ENCODE results near the gene SF3B2.
"Not testable (repeated sequence)": the region's sequence is repeated elsewhere in the genome, so short reads cannot be mapped to it uniquely, and the experiment has no call there.

SF3B2 gene

DNA sequence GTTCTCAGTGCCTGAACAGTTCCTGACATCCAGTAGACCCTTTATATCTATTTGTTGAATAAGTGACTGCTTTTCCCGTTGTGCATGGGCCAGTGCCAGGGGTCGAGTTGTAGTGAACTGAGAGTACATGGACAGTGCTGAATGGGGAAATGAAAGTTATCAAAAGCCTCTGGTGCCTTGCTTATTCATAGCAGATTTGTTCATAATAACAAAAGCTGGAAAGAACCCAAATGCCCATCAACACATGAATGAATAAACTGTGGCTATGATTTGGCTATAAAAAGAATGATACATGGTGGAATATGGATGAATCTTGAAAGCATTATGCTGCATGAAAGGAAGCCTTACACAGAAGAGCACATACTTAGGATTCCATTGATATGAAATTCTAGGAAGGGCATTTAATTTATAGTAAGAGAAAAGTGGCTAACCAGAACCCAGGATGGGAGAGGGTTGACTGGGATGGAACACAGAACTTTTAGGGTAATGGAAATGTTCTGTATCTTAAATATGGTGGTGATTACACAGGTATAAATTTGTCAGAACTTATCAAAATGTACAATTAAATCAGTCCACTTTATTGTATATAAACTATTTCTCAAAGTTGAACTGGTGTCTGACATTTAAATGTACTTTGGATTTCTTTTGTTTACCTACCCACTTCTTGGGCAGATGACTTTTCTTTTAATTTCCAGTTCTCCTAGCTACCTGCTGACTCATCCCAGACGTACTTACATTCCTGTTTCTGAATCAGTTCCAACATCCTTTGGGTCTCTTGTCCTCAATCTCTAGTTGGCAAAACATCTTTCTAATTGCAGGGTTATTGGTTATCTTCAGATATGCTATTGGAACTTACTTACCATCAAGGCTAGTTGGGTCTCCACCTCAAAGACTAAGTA is 60.7 kb downstream of the SF3B2 start:
- DNase-seq (ENCODE audit: low read depth, low spot score): no peak
- Histone ChIP-seq H3K4me3 (ENCODE audit: insufficient read length, low read depth) (no peak overlapping the region), H3K36me3 (ENCODE audit: insufficient read depth, insufficient read length, low read length) (peaks cover 4% of the 10 kb centered on the region), H3K27me3 (ENCODE audit: insufficient read depth, insufficient read length) (no peaks in the 10 kb centered on the region), H3K9me3 (ENCODE audit: insufficient read depth, low read length) (no peaks in the 10 kb centered on the region), H3K9ac (ENCODE audit: insufficient read length, low read depth) (no peak overlapping the region), H3K4me1 (ENCODE audit: insufficient read depth, insufficient read length) (peaks cover 3% of the 10 kb centered on the region)
- TF ChIP-seq ZNF274 (IDR thresholded peaks at IDR 0.05; ENCODE audit: low read depth, low read length) (no peak), YY1 (IDR thresholded peaks at IDR 0.05; ENCODE audit: insufficient read depth, insufficient read length) (no peak), SUZ12 (IDR thresholded peaks at IDR 0.05; ENCODE audit: extremely low read depth, insufficient read depth, insufficient read length) (no peak)

DNA sequence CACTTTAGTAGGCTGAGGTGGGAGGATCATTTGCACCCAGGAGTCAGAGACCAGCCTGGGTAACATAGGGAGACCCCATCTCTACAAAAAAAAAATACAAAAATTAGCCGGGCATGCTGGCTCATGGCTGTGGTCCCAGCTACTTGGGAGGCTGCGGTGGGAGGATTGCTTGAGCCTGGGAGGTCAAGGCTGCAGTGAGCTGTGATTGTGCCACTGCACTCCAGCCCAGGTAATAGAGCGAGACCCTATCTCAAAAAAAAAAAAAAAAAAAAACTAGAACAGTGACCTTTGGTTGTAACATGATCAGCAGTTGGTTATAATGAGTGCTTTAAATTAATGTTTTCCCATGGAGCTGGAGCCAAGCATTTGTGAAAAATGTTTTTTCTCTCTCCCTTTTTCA is 62.8 kb downstream of the SF3B2 start:
- not testable (repeated sequence) for H3K9ac ChIP-seq (ENCODE audit: insufficient read length, low read depth); DNase-seq (ENCODE audit: low read depth, low spot score); H3K36me3 ChIP-seq (ENCODE audit: insufficient read depth, insufficient read length, low read length); H3K9me3 ChIP-seq (ENCODE audit: insufficient read depth, low read length); H3K4me3 ChIP-seq (ENCODE audit: insufficient read length, low read depth); H3K4me1 ChIP-seq (ENCODE audit: insufficient read depth, insufficient read length); H3K27me3 ChIP-seq (ENCODE audit: insufficient read depth, insufficient read length)

- Histone ChIP-seq H3K9ac (ENCODE audit: insufficient read length, low read depth) (no peak overlapping the region), H3K4me1 (ENCODE audit: insufficient read depth, insufficient read length) (peaks cover 9% of the 10 kb centered on the region), H3K4me3 (ENCODE audit: insufficient read length, low read depth) (no peak overlapping the region), H3K27me3 (ENCODE audit: insufficient read depth, insufficient read length) (no peaks in the 10 kb centered on the region), H3K36me3 (ENCODE audit: insufficient read depth, insufficient read length, low read length) (no peaks in the 10 kb centered on the region), H3K9me3 (ENCODE audit: insufficient read depth, low read length) (no peaks in the 10 kb centered on the region)
- DNase-seq (ENCODE audit: low read depth, low spot score): no peak
- no peak for TF ChIP-seq ZNF274 (IDR thresholded peaks at IDR 0.05; ENCODE audit: low read depth, low read length)
- TF ChIP-seq SUZ12 (IDR thresholded peaks at IDR 0.05; ENCODE audit: extremely low read depth, insufficient read depth, insufficient read length): no peak
- no peak for TF ChIP-seq YY1 (IDR thresholded peaks at IDR 0.05; ENCODE audit: insufficient read depth, insufficient read length)
These were observed 63.6 kb downstream of the SF3B2 start for GRCh38 chr11:66115638-66116301.

- Histone ChIP-seq H3K4me1 (ENCODE audit: insufficient read depth, insufficient read length) (peaks cover 9% of the 10 kb centered on the region), H3K9me3 (ENCODE audit: insufficient read depth, low read length) (no peaks in the 10 kb centered on the region), H3K4me3 (ENCODE audit: insufficient read length, low read depth) (no peak overlapping the region), H3K27me3 (ENCODE audit: insufficient read depth, insufficient read length) (no peaks in the 10 kb centered on the region), H3K9ac (ENCODE audit: insufficient read length, low read depth) (no peak overlapping the region), H3K36me3 (ENCODE audit: insufficient read depth, insufficient read length, low read length) (no peaks in the 10 kb centered on the region)
- no peak for DNase-seq (ENCODE audit: low read depth, low spot score)
- TF ChIP-seq SUZ12 (IDR thresholded peaks at IDR 0.05; ENCODE audit: extremely low read depth, insufficient read depth, insufficient read length): no peak
- TF ChIP-seq YY1 (IDR thresholded peaks at IDR 0.05; ENCODE audit: insufficient read depth, insufficient read length): no peak
- no peak for TF ChIP-seq ZNF274 (IDR thresholded peaks at IDR 0.05; ENCODE audit: low read depth, low read length)
These were observed 64.6 kb downstream of the SF3B2 start for GRCh38 chr11:66116576-66117361.

DNA sequence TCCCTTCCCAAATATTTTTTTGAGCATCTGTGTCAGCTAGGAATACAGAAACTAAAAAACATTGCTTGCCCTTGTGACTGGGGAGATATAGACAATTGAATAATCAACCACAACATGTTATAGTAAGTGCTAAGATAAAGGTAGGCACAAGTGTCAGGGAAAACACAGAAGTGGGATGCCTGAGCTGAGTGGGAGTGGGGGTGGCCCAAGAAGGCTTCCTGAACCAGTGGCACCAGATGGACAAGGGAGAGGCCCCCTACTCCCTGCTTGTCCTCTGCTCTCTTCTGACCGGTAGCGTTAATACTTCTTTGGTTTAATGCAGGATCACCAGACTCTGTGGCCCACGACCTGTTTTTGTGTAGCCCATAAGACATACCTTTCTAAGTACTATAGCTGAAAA is 66.7 kb downstream of the SF3B2 start:
- Histone ChIP-seq H3K9me3 (ENCODE audit: insufficient read depth, low read length) (no peaks in the 10 kb centered on the region), H3K36me3 (ENCODE audit: insufficient read depth, insufficient read length, low read length) (no peaks in the 10 kb centered on the region), H3K27me3 (ENCODE audit: insufficient read depth, insufficient read length) (no peaks in the 10 kb centered on the region), H3K4me1 (ENCODE audit: insufficient read depth, insufficient read length) (peaks cover 5% of the 10 kb centered on the region), H3K4me3 (ENCODE audit: insufficient read length, low read depth) (no peak overlapping the region), H3K9ac (ENCODE audit: insufficient read length, low read depth) (no peak overlapping the region)
- TF ChIP-seq YY1 (IDR thresholded peaks at IDR 0.05; ENCODE audit: insufficient read depth, insufficient read length) (no peak), SUZ12 (IDR thresholded peaks at IDR 0.05; ENCODE audit: extremely low read depth, insufficient read depth, insufficient read length) (no peak), ZNF274 (IDR thresholded peaks at IDR 0.05; ENCODE audit: low read depth, low read length) (no peak)
- DNase-seq (ENCODE audit: low read depth, low spot score): no peak

All from NT2/D1 (cell line).